NCI-H1417 (cell line): ENCODE measurements around the gene DCTN4.

Experiments
- DNase-seq, 3 experiments: peaks; one replicate each; lab custom pipeline; 2025; lab: John Stamatoyannopoulos, UW

DCTN4 gene

DNA sequence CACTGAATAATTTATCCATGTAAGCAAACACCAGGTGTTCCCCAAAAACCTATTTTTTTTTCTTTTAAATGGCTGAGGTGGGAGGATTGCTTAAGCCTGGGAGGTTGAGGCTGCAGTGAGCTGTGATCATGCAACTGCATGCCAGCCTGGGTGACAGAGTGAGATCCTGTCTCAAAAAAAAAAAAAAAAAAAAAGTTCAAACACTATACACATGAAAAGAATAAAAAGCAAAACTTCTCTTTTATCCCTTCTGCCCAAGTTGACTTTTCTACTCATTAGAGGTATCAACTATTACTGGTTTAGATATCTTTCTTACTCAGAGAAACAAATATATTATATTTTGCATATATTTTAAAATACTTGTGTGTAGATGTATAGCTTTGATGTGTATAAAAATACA, 17.8 kb downstream of the DCTN4 start:
- no peak for DNase-seq

DNA sequence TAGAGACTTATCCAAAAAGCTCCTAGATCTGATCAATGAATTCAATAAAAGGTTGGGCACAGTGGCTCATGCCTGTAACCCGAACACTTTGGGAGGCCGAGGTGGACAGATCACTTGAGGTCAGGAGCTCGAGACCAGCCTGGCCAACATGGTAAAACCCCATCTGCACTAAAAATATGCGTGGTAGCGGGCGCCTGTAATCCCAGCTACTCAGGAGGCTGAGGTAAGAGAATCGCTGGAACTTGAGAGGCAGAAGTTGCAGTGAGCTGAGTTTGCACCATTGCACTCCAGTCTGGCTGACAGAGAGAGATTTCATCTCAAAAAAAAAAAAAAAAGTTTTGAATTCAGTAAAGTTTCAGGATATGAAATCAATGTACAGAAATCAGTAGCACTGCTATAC, 20.0 kb downstream of the DCTN4 start:
- no peak for DNase-seq

GRCh38 chr5:150734579-150735384, 24.0 kb downstream of the DCTN4 start:
- DNase-seq: no peak

DNA sequence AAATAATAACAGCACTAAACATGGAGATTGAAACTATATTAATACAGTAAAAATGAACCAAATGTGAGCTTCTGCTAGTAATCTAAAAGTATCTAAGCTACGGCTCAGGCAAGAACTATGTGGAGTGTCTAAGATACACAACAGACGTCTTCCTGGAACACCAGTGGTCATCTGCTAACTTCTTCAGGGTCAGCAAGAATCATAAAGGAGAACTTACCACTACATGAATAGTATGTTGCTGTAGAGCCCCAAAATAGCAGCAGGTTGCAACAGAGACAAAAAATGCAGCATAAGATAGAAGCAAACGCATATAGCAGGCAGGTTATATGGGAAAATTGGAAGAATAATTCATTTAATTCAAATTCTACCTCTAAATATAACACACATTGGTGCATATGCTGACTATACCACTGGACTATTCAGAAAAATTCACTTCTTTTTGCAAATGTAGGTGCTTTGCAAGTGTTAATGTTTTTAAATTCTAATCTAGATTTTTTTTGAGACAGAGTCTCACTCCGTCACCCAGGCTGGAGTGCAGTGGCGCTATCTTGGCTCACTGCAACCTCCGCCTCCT, 27.1 kb downstream of the DCTN4 start:
- DNase-seq: no peak

GRCh38 chr5:150729859-150730258, 29.0 kb downstream of the DCTN4 start:
- no peak for DNase-seq

- DNase-seq: no peak
Measured at GRCh38 chr5:150723845-150724244, 35.0 kb downstream of the DCTN4 start.

GRCh38 chr5:150710165-150710564, 48.7 kb downstream of the DCTN4 start:
- peak in 1 of 3 experiments; percentile 1 for DNase-seq

DNA sequence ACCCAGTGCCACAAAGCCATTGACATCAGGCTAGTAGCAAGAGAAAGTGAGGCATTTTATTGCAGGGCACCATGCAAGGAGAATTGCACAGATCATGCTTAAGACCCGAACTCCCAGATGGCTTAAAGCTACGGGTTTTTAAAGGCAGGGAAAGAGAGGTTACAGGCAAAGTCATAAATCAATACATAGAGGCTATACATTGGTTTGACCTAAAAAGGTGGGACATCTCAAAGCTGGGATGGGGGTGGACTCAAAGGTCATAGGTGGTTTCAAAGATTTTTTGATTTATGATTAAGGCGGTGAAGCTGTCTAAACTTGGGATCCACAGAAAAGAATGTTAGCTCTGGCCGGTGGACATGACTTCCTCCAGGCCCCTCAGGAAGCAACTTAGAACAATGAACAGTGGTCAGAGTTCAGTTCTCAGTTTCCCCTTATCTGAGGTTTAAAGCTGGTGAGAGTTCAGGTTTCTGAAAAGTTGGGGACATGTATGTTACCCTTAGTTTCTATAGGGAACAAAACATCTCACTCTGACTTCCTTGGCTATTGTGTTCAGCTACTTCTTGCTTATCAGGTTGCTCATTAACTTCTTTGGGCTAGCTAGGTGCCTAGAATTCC, 51.9 kb downstream of the DCTN4 start:
- DNase-seq: no peak

DNA sequence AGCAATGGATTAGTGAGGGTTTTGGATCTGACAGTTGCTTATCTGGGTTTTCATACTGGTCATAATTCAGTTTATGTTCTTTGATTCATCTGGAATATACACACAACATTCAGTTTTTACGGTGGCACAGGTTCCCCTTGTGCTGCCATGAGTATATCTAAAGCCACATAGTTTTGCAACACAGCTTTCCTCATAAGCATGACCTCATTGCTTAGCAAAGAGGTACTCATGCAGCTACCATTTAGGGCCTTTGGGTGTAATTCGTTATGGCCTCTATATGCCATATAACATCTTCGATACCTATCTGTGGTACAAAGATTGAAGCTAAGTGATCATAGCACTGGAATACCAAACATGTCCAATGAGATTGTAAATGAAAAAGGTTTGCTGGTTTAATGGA, 55.1 kb downstream of the DCTN4 start:
- no peak for DNase-seq

DNA sequence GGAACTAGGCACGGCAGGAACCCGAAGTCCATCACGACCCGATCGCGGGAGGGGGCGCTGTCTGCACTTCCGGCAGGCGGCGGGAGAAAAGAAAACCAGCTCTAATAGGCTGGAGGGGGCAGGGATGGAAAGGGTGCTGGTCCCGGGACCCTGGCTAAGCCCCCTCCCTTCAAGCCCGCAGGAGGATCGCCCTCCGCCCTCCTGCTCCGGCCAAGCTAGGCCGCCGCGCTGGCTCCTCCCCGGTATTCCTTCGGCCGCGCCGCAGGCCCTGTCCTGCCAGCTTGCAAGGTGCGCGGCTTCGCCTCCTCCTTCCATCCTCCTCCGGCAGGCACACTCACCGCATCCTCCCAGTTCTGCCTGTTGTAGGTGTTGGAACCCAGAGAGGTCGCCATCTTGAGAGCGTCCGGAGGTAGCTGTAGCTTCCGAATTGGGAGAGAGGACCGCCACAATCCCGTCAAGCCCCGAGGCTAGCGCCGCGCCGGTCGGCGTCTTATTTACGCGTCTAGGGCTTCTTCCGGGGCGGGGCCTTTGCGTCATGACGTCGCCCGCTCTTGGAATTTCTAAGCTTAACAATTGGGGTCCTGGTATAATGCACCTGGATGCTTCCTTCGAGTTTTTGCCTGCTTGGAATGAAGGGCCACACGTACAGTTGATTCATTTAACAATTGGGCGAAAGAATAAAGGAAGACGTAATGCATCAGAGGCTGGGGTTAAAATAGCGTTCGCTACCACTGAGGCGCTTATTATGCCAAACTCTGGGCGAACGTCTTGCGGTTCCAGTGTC, 58.0 kb downstream of the DCTN4 start, which contains the start of gene RBM22:
Gene RBM22 (minus strand): TSS at position 469 of the 784 bp plus-strand sequence. CDS start 77 bp downstream, at position 392.
- DNase-seq: peak; percentile 82 to 95 (median 91)

- no peak for DNase-seq
Measured at GRCh38 chr5:150700246-150700593, 58.6 kb downstream of the DCTN4 start.

GRCh38 chr5:150694612-150695011, 64.2 kb downstream of the DCTN4 start:
- no peak for DNase-seq

DNA sequence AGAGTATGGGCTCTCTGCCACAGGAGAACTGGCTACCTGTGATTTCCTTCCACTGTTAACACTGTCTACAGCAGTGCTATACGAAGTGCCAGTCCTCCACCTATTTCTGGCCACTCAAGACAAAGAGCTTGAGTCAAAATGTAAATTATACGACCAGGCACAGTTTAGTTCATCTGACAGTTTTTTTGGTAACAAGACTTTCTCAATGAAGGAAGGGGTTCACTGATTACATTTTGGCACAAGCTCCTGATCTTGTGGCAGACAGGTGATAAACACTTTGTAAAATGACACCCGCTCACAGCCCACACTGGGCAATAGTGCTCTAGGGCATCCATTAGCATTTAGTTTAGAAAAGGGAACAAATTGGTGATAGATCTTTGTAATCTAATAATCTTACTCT, 66.5 kb downstream of the DCTN4 start:
- no peak for DNase-seq

- DNase-seq: no peak
Measured at GRCh38 chr5:150690760-150691159, 68.1 kb downstream of the DCTN4 start.

DNA sequence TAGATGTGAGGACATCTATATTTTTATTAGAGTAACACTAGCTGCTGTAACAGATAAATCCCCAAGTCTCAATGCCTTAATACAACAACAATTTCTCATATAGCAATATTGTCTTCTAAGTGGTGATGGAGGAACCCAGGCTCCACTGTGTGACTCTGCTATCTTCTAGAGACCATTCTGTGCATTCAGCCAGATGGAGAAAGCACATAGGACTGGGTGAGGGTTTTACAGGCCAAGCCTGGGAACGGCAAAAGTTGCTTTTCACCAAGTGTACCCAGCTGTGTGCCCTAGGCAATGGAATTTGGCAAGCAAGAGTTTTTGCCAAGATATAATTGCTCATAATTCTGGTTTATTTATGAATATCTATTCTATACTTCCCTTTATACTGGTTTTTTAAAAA, 69.7 kb downstream of the DCTN4 start:
- DNase-seq: no peak

GRCh38 chr5:150676578-150676977, 82.2 kb downstream of the DCTN4 start:
- DNase-seq: no peak

DNA sequence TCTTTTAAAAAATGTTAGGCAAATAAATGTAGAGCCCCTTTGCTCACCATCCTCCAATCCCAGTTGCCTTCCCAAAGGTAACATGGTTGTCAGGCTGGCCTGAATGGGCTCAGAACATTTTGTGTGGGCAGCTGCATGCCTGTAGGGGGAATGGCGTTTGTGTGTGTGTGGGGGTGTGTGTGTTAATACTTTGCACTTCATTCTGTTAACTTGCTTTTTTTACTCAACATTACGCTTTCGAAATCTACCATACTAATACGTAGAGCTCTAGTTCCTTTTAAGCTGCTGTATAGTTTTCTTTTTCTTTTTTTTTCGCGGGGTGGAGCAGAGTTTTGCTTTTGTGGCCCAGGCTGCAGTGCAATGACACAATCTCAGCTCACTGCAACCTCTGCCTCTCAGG, 83.7 kb downstream of the DCTN4 start:
- DNase-seq: no peak

- DNase-seq: no peak
Measured at GRCh38 chr5:150674341-150674821, 84.4 kb downstream of the DCTN4 start.

GRCh38 chr5:150672884-150673275, 85.9 kb downstream of the DCTN4 start:
- no peak for DNase-seq

DNA sequence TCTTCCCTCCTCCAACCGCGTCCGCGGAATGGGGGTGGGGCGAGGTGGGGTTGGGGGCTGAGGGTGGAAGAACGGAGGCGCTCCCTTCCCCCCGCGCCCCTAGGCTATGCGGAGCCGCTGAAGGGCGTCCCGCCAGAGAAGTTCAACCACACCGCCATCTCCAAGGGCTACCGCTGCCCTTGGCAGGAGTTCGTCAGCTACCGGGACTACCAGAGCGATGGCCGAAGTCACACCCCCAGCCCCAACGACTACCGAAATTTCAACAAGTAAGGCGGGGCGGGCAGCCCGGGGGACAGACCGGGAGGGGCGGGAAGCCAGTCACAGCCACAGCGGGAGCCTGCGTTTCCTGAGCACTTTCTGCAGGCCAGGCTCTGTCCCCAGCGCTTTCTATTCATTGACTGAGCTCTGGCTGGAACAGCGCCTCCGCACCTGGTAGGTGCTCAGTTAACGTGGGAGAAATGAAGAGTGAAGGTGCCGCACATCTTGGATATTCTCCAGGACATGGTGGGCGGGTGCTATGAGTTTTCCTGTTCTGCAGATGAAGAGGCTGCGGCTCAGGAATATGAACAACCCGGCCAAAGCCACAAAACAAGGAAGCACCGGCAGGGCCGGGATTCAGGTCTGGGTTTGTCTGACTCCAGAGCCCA, 86.5 kb downstream of the DCTN4 start:
- no peak for DNase-seq

- DNase-seq: no peak
Measured at GRCh38 chr5:150671509-150672236, 87.1 kb downstream of the DCTN4 start.
